ENCODE measurements around the gene ARHGDIA.
"Not testable (repeated sequence)": the region's sequence is repeated elsewhere in the genome, so short reads cannot be mapped to it uniquely, and the experiment has no call there.

Gene ARHGDIA

DNA sequence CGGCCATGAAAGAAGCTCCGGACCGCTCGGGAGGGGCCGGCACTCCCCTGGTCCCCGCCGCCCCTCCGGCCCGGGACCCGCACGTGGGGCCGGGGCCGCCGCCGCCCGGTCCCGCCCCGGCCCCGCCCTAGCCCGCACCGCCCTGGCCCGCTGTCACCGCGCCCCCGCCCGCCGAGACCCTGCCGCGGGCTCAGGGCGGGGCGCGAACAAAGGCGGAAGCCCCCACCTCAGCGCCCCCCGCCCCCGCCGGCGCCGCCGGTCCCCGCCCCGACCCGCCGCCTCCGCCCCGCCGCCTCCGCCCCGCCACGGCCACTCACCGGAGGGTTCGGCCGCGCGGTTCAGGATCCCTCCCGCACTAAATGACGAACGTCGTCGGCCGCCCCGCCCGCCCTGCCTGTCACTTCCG lies at the start of gene ARHGDIA:
Gene ARHGDIA, minus strand, starts transcription at position 357 of the 406 bp plus-strand sequence. CDS start 1,407 bp downstream, outside the sequence.
- no peak for DNase-seq

DNA sequence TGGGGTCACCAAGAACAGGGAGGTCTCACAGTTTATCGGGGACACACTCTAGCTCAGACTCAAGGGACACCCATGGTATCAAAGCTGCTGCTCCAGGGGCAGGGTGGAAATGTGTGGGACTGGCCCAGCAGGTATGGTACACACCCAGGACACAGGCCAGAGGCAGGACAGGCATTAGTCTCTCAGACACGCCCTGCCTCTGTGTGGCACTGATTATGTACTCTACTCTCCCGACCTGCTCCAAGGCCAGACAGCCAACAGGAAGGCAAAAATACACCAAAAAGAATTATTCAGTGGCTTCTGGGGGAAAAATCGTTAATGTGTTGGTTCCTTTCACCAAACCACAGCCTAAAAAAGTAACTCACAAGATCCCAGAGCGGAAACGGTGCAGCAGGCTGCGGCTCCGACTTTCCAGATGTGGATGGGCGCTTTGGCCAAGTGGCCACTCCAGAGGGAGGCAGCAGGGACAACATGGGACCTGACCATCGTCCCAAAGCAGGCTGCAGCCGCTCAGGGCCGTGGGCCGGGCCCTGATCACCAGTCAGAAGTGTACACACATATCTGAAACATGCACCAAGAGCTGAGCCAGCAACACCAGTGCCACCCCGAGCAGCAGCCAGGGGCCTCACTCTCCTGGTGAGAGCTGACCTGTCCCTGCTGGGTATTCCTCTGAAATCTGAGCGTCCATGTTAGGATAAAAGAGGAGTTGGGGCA lies 47.9 kb upstream of the ARHGDIA start:
- DNase-seq = no peak

DNA sequence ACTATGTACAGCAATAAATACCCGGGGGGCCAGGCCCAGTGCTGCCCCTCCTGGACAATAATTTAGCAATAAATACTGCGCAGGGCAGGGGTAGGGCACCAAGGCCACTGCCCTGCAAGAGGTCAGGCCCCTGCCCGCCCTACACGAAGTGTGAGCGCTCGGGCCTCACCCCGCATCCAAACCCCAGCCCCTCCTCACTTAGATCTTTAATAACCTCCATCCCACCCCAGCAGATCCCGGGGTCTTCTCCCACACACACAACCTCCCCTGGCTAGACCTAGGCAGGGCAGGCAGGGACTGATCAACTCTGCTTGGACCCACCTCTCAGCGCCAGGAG lies 47.2 kb upstream of the ARHGDIA start:
- not testable (repeated sequence) for DNase-seq

DNA sequence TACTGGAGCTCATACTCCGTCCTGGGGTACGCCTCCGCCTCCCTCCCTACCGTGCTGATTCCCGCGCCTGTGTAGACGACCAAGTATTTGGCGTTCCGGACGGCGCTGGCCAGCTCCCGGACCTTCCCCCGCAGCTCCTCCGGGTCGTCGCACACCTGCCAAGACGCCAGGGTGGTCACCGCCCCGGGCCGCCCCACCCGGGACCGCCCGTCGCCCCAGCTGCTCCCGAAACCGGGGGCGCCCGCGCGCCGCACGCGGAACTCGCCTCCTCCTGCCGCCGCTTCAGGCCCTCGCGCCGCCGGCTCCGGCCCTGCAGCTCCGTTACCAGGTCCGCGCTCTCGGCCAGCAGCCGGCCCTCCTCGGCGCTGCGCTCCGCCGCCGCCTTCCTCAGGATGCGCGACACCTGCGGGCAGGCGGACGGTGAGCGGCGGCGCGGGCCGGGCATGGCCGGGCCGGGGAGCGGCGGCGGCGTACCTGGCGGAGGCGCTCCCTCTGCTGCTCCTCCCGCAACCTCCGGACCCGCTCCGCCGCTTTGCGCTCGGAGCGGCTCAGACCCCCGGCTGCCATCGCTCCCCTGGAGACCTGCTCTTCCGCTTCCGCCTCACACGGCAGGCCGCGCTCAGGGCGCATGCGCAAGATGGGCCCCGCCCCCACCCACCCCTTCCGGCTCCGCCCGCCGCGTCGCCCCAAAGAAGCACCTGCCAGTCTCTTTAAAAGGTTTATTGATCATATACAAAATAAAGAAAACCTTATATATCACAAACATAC lies 46.6 kb upstream of the ARHGDIA start, which contains the start of gene SIRT7:
Gene SIRT7, minus strand, starts transcription at position 612 of the 768 bp plus-strand sequence. Its CDS starts 45 bp downstream, at position 567.
- DNase-seq = peak; percentile 92

DNA sequence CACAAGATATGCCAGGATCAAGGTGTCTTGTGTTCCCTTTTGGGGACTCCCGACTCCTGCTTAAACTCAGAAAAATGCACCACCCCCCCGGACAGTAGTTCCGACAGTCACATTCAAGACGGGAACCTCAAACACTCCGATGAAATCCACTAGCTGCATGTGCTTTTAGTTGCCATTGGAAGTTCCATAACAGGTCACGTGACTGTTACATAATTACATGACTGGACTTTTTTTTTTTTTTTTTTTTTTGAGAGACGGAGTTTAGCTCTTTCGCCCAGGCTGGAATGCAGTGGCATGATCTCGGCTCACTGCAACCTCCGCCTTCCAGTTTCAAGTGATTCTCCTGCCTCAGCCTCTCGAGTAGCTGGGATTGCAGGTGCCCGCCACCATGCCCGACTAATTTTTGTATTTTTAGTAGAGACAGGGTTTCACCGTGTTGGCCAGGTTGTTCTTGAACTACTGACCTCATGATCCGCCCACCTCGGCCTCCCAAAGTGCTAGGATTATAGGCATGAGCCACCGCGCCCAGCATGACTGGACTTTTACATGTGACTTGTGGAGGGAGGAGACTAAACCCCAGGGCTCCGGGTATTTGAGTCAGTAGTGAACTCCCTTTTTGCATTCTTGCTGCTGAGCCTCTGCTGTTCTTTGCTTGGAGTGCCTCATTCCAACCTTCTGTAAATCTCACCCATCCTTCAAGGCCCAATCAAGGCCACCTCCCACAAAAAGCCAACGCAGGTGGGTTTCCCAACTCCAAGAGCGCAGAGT lies 45.3 kb upstream of the ARHGDIA start:
- DNase-seq = no peak

DNA sequence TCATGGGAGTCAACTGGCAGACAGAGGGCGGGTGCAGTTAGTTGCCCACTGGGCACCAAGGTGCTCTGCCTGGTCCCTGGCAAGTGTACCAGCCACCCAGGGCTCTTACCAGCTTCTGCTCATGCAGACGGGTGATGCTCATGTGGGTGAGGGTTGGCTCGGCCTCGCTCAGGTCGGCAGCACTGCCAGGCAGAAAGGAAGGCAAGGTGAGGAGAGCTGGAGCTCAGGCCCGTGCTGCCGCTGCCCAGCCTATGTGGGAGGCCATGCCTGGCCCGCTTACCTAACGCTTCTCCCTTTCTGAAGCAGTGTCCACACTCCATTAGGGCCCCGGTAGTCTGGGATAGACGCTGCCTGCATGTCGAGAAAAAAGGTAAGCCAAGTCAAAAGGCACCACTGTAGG lies 44.2 kb upstream of the ARHGDIA start:
- no peak for DNase-seq

DNA sequence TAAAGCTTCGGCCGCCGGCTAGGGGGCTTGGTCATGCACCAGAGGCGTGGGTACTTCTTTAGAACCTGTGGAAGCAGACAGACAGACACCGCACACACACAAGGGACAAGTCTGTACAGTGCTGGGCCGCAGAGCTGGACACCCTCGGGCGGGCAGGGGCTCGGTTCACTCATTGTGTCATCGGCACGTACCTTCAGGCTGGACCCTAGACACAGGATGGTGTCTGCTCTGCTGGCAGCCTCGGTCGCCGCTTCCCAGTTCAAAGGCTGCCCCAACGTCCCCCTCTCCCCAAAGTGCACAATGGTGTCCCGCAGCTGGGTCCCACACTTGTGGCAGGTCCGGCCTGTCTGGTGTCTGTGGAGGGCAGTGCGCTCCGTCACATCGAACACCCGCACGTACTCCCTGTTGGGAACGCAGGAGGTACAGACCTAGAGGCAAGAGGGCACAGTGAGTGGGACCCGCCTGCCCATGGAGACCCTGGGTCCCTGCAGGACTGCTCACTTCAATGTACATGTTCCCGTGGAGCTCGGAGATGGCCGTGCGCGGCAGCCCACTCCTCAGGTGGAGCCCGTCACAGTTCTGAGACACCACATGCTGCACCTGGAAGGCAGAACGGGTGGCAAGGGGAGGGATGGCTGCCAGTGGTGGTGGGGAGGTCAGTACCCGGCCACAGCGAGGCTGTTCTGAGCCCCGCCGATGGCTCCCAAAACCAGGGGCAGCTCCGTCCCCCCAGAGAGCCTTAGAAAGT lies 43.1 kb upstream of the ARHGDIA start:
- no peak for DNase-seq

DNA sequence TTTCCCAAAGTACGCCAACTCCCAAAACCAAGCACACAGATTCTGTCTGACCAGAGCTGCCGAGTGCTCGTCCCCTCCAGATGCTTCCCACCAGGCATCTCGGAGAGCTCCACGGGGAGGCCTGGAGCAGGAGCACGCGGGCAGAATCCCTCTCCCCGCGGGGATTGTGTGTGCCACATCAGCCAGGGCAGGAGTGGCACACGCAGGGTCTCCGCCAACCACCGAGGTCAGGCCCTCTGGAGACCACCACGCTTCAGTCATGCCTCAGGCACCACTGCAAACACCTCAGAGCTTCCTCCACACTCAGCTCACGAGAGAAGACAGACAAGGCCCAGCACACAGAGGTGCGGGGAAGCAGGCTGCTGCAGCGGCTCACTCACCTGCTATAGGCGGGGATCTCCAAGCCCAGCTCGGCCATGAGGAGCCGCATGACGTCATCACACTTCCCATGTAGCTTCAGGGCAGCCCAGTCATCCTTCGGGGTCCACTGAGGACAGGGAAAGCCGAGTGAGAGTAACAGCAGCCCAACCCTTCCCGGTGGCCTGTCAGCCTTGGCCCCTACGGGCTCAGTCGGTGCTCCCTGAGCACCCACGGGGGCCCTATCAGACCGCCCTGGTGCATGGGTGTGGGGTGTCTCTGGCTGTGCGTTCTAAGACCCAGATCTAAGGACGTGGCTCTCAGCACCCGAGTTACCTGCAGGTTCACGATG lies 42.4 kb upstream of the ARHGDIA start:
- no peak for DNase-seq

DNA sequence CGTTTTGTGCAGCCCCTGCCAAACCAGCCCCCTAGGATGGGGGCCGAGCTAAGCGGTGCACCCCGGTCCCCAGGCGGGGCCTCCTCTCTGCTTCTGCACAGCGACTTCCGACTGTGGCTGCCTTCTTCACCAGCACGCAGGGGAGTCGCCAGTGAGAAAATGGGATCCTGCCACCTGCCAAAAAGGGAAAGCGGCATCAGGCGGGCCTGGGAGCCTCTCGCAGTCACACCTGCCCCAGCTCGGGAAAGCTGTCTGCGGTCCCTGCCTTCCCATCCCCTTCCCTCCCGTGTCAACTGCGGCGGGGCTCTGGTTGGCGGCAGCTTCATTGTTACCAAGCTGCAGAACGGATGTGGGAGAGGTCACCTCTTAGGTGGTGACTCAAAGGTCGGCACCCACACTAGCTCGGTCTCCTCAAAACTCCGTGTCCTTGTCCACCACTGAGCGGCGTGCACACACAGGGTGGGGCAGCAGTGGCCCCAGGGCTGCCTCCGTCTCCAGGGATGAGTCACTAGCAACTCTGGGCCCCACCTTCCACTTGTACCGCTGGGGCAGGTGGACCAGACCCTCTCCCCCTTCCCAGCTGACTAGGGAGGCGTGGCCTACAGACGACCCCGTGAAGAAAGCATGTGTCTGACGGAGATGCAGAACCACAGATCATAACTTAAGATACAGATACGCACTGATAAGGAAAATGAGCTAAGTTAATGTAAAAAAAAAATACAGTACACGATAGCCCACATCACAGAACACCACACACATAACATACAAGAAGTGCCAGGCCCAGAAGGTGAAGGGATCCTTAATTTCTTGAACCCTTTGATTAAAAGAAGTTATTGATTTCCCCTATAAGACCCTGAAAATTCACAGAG lies 41.5 kb upstream of the ARHGDIA start:
- DNase-seq = no peak

DNA sequence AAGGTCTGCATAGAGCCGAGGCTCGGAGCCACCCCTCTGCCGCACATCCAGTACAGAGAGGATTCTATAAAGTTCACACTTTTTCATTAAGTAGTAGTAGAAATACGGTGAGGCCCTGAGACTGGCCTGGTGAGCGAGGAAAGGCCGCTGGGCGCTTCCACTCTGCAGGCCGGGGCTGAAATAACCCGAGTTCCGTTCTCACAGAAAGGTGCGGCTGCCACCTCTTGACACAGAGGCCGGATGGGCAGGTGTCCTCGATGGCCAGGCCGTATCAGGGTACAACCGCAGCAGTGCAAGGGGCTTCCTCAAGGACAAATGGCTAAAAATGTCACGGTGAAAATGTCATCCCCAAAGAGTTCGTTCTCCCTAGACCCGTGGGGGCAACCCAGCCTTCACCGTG lies 40.8 kb upstream of the ARHGDIA start:
- no peak for DNase-seq

DNA sequence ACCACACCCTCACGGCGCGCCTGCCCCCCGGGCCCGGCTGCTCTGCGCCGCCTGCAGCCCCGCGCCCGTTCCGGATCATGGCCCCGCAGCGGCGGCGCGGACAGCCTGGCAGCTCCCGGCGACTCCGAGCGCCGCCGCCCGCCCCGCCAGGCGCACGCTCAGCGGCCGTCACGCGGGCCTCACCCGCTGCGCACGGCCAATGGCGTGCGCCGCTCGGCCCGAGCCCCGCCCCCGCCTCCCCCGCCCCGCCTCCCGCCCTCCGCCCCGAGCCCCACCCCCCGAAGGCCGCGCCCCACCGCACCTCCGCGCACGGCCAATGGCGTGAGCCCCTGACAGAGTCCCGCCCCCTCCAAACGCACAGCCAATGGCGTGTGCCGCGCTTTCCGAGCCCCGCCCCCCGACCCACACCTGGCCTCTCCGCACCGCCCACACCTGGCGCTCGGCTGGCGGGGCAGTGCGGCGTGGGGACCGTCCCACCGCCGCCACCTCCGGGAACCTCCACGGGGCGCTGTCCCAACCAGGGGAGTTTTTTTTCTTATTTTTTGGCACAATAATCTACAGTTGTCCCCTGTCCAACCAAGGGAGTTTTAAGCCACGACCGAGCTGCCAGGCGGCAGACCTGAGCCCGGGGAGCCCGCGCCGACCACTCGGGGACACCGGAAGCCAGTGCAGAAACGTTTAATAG lies 40.3 kb upstream of the ARHGDIA start, which contains the start of gene PCYT2:
Gene PCYT2, minus strand, starts transcription at position 123 of the 685 bp plus-strand sequence. Its CDS starts 44 bp downstream, at position 79.
- peak; percentile 93 for DNase-seq

DNA sequence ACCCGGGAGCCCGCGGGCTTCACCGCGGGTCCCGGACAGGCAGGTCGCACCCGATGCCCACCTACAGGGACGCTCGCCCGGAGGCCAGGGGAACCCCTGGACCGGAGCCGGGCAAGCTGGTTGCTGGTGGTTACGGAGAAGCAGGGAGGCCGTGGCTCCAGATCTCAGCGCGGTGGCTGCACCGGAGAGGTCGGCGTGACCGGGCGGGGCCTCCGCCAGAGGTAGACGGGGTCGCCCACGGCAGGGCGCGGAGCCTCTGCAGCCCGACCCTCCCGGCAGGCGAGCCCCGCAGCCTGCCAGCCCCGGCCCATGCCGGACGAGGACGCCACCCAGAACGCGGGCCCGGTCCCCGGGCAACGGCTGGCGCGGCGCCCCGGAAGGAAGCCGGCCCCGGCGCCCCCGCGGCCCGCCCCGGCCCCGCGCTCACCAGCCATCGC lies 39.7 kb upstream of the ARHGDIA start:
- no peak for DNase-seq

DNA sequence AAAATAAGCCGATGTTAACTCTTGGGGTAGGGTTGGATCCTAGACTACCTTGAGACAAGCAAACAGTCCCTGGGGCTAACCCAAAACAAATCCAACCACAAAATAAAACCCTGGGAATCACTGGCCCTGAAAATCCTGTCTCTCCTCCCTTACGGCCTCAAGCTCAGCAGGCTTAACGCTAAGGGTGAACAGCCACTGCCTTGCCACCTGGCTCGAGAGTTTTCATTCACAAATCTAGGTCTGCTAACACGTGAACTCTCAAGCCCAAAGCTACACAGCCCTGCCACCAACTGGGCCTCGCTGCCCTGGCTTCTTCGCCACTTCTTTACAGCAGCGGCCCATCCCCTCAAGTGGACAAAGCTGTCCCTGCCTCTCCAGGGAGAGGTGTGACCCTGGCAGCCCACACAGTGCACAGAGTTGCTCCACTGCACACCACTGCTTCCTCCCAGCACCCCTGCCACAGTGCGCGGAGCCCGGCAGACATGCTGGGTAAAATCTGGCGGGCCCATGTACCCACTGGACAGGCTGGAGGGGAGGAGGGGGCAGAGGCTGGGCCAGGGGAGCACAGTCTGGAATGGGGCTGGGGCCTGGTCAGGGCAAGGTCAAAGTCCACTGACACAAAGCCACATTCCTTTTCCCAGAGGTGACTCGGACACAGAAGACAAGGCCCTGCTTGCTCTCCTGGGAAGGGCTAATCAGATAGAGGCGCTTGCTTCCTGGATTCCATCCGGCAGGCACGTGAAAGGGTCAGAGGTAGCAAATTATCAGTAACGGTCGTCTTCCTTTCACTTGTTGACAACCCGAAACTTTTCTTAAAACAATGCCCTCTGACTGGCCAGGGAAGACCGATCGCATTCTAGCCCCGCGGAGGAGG lies 39.1 kb upstream of the ARHGDIA start:
- DNase-seq = peak; percentile 36

DNA sequence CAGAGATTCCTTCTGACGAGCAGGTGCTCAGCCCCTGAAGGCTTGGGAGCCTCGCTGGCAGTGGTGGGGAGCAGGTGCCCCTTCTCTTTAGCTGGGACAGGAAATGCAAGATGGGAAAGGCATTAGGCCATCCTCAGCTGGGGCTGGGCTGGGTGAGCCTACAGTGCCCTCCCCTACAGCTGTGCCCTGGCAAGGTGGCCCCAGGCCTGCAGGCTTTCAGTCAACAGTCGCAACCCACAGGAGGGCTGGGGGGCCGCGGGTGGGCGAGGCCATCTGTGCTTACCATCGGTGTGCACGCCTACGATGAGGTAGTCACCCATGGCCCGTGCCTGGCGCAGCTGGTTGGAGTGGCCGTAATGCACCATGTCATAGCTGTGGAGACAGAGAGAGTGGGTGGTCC lies 38.1 kb upstream of the ARHGDIA start:
- no peak for DNase-seq

DNA sequence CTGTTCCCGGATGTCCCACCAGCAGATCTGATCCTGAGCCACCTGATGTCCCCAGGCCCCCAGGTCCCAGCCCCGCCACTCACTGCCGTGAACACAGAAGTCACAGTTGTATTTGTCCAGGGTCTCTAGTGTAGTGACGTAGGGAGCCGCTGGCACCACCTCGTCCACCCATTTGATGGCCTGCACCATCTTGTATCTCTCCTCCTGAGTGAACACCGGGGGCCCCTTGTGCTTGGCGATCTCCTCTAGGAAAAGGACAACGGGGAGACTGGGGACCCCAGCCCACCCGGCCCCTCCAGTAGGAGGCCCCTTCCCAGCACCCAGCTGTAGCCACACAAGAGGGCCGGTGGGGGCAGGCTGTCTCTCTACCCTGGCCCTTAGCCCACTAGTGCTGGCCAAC lies 37.7 kb upstream of the ARHGDIA start:
- DNase-seq = no peak

DNA sequence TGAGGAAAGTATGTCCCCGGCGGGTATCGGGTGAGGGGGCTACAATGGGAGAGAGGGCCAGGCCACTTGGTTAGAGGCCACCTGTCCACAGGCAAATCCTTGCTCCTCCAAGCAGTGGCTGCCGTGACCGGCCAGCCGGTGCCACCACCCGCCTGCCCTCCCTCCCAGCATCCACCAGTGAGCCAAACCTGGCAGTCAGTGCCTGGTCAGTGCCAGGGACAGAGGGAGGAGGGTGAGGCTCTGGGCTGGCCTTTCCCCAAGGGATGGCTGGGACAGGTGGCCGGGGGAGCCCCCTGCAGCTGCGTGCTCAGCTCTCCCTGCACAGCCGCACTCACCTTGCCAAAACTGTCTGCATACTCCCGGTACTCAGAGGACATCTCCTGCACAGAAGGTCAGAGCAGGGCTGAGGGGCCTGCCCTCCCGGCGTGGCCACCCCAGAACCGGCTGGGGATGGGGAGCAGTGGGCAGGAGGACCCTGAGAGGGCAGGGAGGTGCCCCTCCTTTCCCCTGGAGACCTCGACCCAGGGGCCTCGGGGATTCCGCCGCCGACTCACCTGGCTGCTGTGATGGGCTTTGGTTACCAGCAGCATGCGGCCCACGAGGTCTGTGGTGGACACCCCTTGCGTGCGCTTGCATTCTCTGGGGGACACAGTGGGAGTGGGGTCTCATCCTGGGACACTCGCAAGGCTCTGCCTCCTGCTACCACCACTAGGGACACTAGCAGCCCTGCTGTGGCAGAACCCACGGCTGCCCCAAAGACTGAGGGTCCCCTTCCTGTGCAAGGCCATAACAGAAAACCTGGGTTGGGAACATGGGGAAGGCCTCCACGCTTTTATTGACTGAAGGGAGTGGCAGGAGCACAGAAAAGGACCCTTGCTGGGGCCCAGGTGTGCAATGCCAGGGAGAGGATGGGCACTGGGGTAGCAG lies 36.3 kb upstream of the ARHGDIA start:
- DNase-seq = no peak

DNA sequence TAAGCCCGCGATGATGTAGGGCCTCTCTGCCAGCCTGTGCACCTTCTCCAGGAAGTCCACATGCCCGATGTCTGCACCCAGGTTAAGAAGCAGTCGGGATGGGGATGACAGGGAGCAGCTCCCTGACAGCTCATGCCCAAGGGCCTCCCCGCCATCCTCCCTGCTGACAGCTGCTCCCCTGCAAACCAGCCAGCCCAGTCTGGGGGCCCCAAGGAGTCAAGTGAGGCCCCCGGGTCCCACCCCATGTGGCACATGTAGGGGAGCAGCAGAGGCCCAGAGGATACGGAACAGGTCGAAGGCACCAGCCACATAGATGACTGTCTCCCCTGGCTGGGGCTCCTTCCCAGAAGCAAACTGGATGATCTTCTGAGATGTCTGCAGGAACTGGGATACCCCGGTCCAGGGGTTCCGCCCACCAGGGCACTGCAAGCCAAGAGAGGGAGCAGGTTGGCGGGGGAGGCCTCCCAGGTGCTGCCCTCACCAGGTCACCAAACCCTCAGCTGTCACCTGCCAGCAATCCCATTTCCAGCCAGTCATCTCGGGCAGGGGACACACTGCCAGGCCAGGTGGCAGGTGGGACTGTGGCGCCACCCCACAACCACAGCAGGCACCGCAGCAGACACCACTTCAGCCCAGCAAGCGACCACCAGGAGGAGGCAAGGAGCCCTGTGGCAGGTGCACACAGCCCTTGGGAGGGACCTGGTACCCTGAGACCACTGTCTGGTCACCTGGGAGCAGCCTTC lies 35.5 kb upstream of the ARHGDIA start:
- no peak for DNase-seq

Data from eye (tissue), 1 donor.